ENCODE results near the gene PRKX.
"Not testable (repeated sequence)": the region's sequence is repeated elsewhere in the genome, so short reads cannot be mapped to it uniquely, and the experiment has no call there.

Gene PRKX

GRCh38 chrX:3577551-3577950 lies 135.9 kb downstream of the PRKX start:
- Histone ChIP-seq H3K4me1 (ENCODE audit: insufficient read depth, low read length) (no peaks in the 10 kb centered on the region), H3K4me3 (ENCODE audit: low read length) (no peak overlapping the region), H3K27me3 (ENCODE audit: insufficient read depth, low read length) (no peaks in the 10 kb centered on the region), H2AFZ (ENCODE audit: low read depth, low read length) (no peak overlapping the region), H3K36me3 (ENCODE audit: insufficient read depth, low read length) (no peaks in the 10 kb centered on the region), H3K9me3 (ENCODE audit: low read length) (no peaks in the 10 kb centered on the region)

GRCh38 chrX:3576886-3577501 lies 136.5 kb downstream of the PRKX start:
- no peak overlapping the region for H2AFZ ChIP-seq (ENCODE audit: low read depth, low read length)
- no peaks in the 10 kb centered on the region for H3K9me3 ChIP-seq (ENCODE audit: low read length)
- H3K36me3 ChIP-seq (ENCODE audit: insufficient read depth, low read length), result no peaks in the 10 kb centered on the region
- no peak overlapping the region for H3K4me3 ChIP-seq (ENCODE audit: low read length)
- no peaks in the 10 kb centered on the region for H3K4me1 ChIP-seq (ENCODE audit: insufficient read depth, low read length)
- H3K27me3 ChIP-seq (ENCODE audit: insufficient read depth, low read length), result no peaks in the 10 kb centered on the region

GRCh38 chrX:3567686-3568085 lies 145.8 kb downstream of the PRKX start:
- Histone ChIP-seq H3K4me3 (ENCODE audit: low read length) (no peak overlapping the region), H3K36me3 (ENCODE audit: insufficient read depth, low read length) (no peaks in the 10 kb centered on the region), H3K4me1 (ENCODE audit: insufficient read depth, low read length) (peaks cover 5% of the 10 kb centered on the region), H3K9me3 (ENCODE audit: low read length) (no peaks in the 10 kb centered on the region), H2AFZ (ENCODE audit: low read depth, low read length) (no peak overlapping the region), H3K27me3 (ENCODE audit: insufficient read depth, low read length) (no peaks in the 10 kb centered on the region)

- H3K27me3 ChIP-seq (ENCODE audit: insufficient read depth, low read length), result no peaks in the 10 kb centered on the region
- peaks cover 5% of the 10 kb centered on the region for H3K4me1 ChIP-seq (ENCODE audit: insufficient read depth, low read length)
- H3K36me3 ChIP-seq (ENCODE audit: insufficient read depth, low read length), result no peaks in the 10 kb centered on the region
- no peaks in the 10 kb centered on the region for H3K9me3 ChIP-seq (ENCODE audit: low read length)
- H2AFZ ChIP-seq (ENCODE audit: low read depth, low read length), result no peak overlapping the region
- H3K4me3 ChIP-seq (ENCODE audit: low read length), result no peak overlapping the region
These were observed 150.0 kb downstream of the PRKX start for GRCh38 chrX:3563451-3563850.

GRCh38 chrX:3560010-3560409 lies 153.4 kb downstream of the PRKX start:
- not testable (repeated sequence) for H3K9me3 ChIP-seq (ENCODE audit: low read length); H3K27me3 ChIP-seq (ENCODE audit: insufficient read depth, low read length); H3K36me3 ChIP-seq (ENCODE audit: insufficient read depth, low read length); H3K4me1 ChIP-seq (ENCODE audit: insufficient read depth, low read length); H3K4me3 ChIP-seq (ENCODE audit: low read length); H2AFZ ChIP-seq (ENCODE audit: low read depth, low read length)

Measured in neuron (in vitro differentiated cells).